ENCODE results near the gene BCKDK. TPM values are rescaled to one million over a fixed set of nuclear protein-coding genes. Genes with fewer than 3 reads are reported as not detected.

Gene BCKDK
- total and polyA plus RNA-seq, 4 donors: 16.7 to 37.2 (median 30.3) TPM

DNA sequence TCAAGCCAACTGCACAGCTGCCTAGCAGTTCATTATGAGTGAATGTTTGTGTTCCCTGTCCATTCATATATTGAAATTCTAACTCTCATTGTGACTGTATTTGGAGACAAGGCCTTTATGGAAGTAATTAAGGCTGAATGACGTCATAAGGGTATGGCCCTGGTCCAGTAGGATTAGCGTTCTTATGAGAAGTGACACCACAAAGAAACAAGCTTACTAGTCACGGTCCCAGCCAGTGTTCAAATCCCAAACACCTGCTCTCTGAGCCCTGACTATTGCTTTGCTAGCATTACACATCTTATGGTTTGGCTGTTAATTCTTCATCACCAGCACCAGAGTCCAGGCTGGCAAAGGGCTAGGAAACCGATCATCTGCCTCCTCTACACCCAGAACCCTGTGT is 36.3 kb upstream of the BCKDK start:
- no peak overlapping the region for H3K4me3 ChIP-seq (ENCODE audit: low read length in 2 of 2)
- no peak overlapping the region for H3K27ac ChIP-seq (ENCODE audit: low read depth in 1 of 2, low read length in 2 of 2)
- DNase-seq: no peak
- H3K4me1 ChIP-seq (ENCODE audit: control insufficient read depth in 1 of 2, insufficient read depth in 2 of 2, low read length in 2 of 2): peaks cover 0 to 3% of the 10 kb centered on the region in 2 donors
- H3K36me3 ChIP-seq (ENCODE audit: control insufficient read depth in 1 of 2, insufficient read depth in 2 of 2, low read length in 1 of 2): no peaks in the 10 kb centered on the region
- WGBS, 2 donors: 31 to 37% methylated on average over 4 of the region's 4 CpGs
- no peaks in the 10 kb centered on the region for H3K9me3 ChIP-seq (ENCODE audit: control insufficient read depth, low read length)
- intact Hi-C loops (cut with DNase I): loop anchor here (2.0 to 10.0 kb wide), 6 partner anchors 37 to 390 kb away; partner anchors contain the start of genes HSD3B7 (in 1 of the 2), SETD1A (in 1 of the 2) and STX4 (in 1 of the 2)
- ATAC-seq (ENCODE audit: low FRiP score): no peak
- no peaks in the 10 kb centered on the region for H3K27me3 ChIP-seq (ENCODE audit: control insufficient read depth in 1 of 2, insufficient read depth in 2 of 2, low read length in 1 of 2)

DNA sequence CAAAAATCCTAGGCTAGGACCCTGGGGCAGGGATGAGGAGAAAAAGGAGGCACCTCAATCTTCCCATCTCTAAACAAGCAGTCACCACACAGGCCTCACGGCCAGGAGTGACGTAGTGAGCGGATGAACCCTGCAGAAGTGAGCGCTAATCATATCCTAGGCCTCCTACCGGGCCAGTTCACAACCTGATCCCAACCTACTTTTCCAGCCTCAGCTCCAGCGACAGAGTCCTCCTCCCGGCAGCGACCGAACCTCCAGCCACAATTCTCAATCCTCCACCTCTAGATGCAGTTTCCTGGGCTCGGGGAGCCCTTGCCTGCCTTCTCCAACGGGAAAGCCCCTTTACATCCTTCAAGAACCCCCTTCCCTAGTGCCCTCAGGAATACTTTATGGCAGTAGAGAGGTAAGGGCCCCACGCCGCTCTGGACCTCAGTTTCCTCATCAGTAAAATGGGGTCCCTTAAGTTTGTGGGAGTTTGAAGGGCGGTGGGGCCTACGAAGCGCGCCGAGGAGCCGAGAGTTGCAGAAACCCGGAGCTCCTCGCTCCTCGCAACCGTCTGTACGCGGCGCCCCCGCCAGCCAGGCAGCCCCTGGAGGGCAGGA is 35.5 kb upstream of the BCKDK start:
- no peak for ATAC-seq (ENCODE audit: low FRiP score)
- 1% methylated on average over 27 of the region's 27 CpGs for WGBS, 2 donors
- Histone ChIP-seq H3K9me3 (ENCODE audit: control insufficient read depth, low read length) (no peaks in the 10 kb centered on the region), H3K36me3 (ENCODE audit: control insufficient read depth in 1 of 2, insufficient read depth in 2 of 2, low read length in 1 of 2) (no peaks in the 10 kb centered on the region), H3K4me1 (ENCODE audit: control insufficient read depth in 1 of 2, insufficient read depth in 2 of 2, low read length in 2 of 2) (peaks cover 0 to 3% of the 10 kb centered on the region in 2 donors), H3K27me3 (ENCODE audit: control insufficient read depth in 1 of 2, insufficient read depth in 2 of 2, low read length in 1 of 2) (no peaks in the 10 kb centered on the region), H3K27ac (ENCODE audit: low read depth in 1 of 2, low read length in 2 of 2) (peak overlapping the region in 1 of 2 donors; percentile 41), H3K4me3 (ENCODE audit: low read length in 2 of 2) (peak overlapping the region; percentile 84 to 97)
- intact Hi-C loops (cut with DNase I): loop anchor here (2.0 to 10.0 kb wide), 6 partner anchors 38 to 390 kb away; partner anchors contain the start of genes HSD3B7 (in 1 of the 2), SETD1A (in 1 of the 2) and STX4 (in 1 of the 2)
- no peak for DNase-seq

DNA sequence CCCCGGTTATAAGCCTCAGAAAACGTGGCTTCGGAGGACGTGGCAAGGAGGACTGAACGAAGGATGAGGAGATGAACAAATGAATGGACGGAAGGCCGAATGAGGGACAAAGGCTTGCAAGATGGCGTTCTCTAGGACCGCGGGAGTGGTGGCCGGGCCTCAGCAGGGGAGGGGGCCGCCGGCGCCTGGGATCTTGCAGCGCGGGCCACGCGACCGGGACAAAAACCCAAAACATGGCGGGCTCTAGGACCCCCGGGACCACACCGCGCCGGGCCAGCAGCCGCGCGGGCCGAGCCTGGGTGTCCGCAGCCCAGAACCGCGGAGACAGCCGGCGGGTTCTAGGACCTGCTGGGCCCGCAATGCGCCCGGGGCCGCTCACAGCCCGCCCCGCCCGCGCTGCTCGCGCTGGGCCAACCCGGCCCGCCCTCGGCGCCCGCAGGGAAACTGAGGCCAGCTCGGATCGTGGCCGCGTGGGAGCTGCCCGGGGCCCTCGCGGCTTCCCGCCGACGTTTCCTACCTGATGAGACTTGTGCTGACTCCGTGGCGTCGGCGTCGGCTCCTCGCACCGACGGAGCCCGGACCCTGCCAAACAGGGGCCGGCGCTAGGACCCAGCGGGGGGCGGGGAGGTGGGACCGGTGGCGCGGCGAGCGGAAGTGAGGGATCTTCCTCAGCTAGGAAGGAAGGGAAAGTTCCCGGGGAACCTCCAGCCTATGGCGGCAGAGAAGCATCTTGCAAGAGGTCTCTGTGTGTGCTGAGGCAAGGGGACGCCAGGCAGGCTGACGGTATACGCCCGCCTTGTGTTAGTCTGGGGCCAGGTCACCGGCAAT is 34.8 kb upstream of the BCKDK start:
- WGBS, 2 donors: 0% methylated on average over 75 to 83 of the region's 83 CpGs
- ATAC-seq (ENCODE audit: low FRiP score) (peak; percentile 94), DNase-seq (peak; percentile 96 to 97)

DNA sequence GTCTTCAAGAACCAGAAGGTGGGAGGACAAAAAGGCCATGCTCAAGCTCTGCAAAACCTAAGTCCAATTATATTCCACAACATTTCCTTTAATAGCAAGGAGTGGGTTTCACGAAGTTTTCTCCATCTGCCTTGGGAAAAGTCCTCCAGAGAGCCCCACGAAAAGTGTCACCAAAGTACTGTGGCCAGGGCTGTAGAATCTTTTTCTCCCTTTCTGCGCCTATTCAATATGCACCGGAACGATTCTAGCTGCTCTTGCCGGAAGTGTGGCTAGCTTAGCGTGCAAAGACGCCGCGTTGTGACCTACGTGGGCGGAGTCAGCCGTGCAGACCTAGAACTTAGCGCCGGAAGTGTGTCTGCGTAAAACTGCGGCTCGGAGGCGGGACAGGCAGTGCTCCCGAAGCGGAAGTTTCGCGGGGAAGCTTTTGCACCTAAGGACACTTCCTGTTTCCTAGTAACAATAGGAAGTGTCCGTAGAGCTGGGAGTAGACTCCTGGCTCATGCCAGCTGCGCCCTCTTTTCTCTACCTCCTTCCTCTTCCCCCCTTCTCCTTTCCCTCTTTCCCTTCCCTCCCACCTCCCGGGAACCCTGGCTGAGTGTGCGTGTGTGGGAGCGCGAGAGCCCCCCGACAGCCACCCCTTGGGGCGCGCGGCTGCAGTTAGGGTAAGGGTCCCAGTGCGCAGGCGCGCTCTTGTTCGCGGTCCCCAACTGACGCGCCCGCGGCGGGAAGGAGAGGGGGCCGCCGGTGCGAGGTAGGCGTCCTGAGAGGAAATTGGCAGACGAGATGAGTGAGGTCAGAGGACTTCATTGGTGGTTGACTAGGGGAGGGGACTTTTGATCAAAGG is 34.0 kb upstream of the BCKDK start, which contains the start of the genes ZNF646 and ZNF668:
ZNF646 (plus strand) TSS at position 453 of the 844 bp plus-strand sequence. CDS start 1,903 bp downstream, outside the sequence.
ZNF668 (minus strand) TSS at position 271 of the 844 bp plus-strand sequence. CDS start 9,781 bp downstream, outside the sequence.
- ATAC-seq (ENCODE audit: low FRiP score) (peak; percentile 96), DNase-seq (peak; percentile 99)
- 0 to 1% methylated on average over 48 of the region's 48 CpGs for WGBS, 2 donors
- Histone ChIP-seq H3K9me3 (ENCODE audit: control insufficient read depth, low read length) (no peaks in the 10 kb centered on the region), H3K36me3 (ENCODE audit: control insufficient read depth in 1 of 2, insufficient read depth in 2 of 2, low read length in 1 of 2) (no peaks in the 10 kb centered on the region), H3K4me1 (ENCODE audit: control insufficient read depth in 1 of 2, insufficient read depth in 2 of 2, low read length in 2 of 2) (peaks cover 0 to 3% of the 10 kb centered on the region in 2 donors), H3K27ac (ENCODE audit: low read depth in 1 of 2, low read length in 2 of 2) (peak within 1 kb of the TSS; percentile 20 to 97), H3K4me3 (ENCODE audit: low read length in 2 of 2) (peak within 1 kb of the TSS; percentile 84 to 97), H3K27me3 (ENCODE audit: control insufficient read depth in 1 of 2, insufficient read depth in 2 of 2, low read length in 1 of 2) (no peaks in the 10 kb centered on the region)
- intact Hi-C loops (cut with DNase I): loop anchor here (1.0 to 10.0 kb wide), 7 partner anchors 39 to 388 kb away; partner anchors contain the start of genes HSD3B7 (in 1 of the 2), KAT8 (in 1 of the 2), SETD1A (in 1 of the 2) and STX4 (in 1 of the 2)

More for the DNA sequence above, 34.8 kb upstream of the BCKDK start:
- Histone ChIP-seq H3K4me1 (ENCODE audit: control insufficient read depth in 1 of 2, insufficient read depth in 2 of 2, low read length in 2 of 2) (peaks cover 0 to 3% of the 10 kb centered on the region in 2 donors), H3K9me3 (ENCODE audit: control insufficient read depth, low read length) (no peaks in the 10 kb centered on the region), H3K27me3 (ENCODE audit: control insufficient read depth in 1 of 2, insufficient read depth in 2 of 2, low read length in 1 of 2) (no peaks in the 10 kb centered on the region), H3K36me3 (ENCODE audit: control insufficient read depth in 1 of 2, insufficient read depth in 2 of 2, low read length in 1 of 2) (no peaks in the 10 kb centered on the region), H3K27ac (ENCODE audit: low read depth in 1 of 2, low read length in 2 of 2) (peak overlapping the region in 1 of 2 donors; percentile 97), H3K4me3 (ENCODE audit: low read length in 2 of 2) (peak overlapping the region; percentile 84 to 97)
- intact Hi-C loops (cut with DNase I): loop anchor here (2.0 to 10.0 kb wide), 6 partner anchors 39 to 389 kb away; partner anchors contain the start of genes HSD3B7 (in 1 of the 2), SETD1A (in 1 of the 2) and STX4 (in 1 of the 2)

DNA sequence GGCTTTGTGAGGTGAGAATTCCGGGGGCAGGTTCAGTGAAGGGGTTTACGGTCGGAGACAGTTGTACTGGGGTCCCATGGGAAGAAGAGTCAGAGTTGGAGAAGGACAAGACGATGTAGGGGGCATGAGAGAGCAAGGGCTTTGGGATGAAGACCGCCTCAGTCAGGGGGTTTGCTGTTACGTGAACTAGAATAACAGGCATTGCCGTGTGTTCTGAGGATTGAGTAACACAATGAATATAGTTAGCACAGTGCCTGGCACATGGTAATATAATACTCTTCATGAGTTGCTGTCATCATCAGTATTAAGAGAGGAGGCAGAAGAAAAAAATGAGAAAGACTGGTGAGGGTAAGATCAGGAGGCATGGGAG is 33.4 kb upstream of the BCKDK start:
- H3K9me3 ChIP-seq (ENCODE audit: control insufficient read depth, low read length): no peaks in the 10 kb centered on the region
- intact Hi-C loops (cut with DNase I): loop anchor here (1.0 to 10.0 kb wide), 6 partner anchors 42 to 388 kb away; partner anchors contain the start of genes HSD3B7 (in 1 of the 2), KAT8 (in 1 of the 2), SETD1A (in 1 of the 2) and STX4 (in 1 of the 2)
- H3K27me3 ChIP-seq (ENCODE audit: control insufficient read depth in 1 of 2, insufficient read depth in 2 of 2, low read length in 1 of 2): no peaks in the 10 kb centered on the region
- 0% methylated on average over 7 of the region's 7 CpGs for WGBS, 2 donors
- peak overlapping the region; percentile 52 to 73 for H3K4me3 ChIP-seq (ENCODE audit: low read length in 2 of 2)
- no peak for ATAC-seq (ENCODE audit: low FRiP score)
- peaks cover 0 to 3% of the 10 kb centered on the region in 2 donors for H3K4me1 ChIP-seq (ENCODE audit: control insufficient read depth in 1 of 2, insufficient read depth in 2 of 2, low read length in 2 of 2)
- H3K27ac ChIP-seq (ENCODE audit: low read depth in 1 of 2, low read length in 2 of 2): peak overlapping the region in 1 of 2 donors; percentile 86
- DNase-seq: no peak
- no peaks in the 10 kb centered on the region for H3K36me3 ChIP-seq (ENCODE audit: control insufficient read depth in 1 of 2, insufficient read depth in 2 of 2, low read length in 1 of 2)

DNA sequence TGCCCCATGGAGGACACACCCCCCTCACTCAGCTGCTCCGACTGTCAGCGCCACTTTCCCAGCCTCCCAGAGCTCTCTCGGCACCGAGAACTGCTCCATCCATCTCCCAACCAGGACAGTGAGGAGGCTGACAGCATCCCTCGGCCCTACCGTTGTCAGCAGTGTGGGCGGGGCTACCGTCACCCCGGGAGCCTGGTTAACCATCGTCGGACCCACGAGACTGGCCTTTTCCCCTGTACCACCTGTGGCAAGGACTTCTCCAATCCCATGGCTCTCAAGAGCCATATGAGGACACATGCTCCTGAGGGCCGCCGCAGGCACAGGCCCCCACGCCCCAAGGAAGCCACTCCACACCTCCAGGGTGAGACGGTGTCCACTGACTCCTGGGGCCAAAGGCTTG is 31.9 kb upstream of the BCKDK start:
- peaks cover 0 to 3% of the 10 kb centered on the region in 2 donors for H3K36me3 ChIP-seq (ENCODE audit: control insufficient read depth in 1 of 2, insufficient read depth in 2 of 2, low read length in 1 of 2)
- 68 to 74% methylated on average over 15 to 16 of the region's 16 CpGs for WGBS, 2 donors

DNA sequence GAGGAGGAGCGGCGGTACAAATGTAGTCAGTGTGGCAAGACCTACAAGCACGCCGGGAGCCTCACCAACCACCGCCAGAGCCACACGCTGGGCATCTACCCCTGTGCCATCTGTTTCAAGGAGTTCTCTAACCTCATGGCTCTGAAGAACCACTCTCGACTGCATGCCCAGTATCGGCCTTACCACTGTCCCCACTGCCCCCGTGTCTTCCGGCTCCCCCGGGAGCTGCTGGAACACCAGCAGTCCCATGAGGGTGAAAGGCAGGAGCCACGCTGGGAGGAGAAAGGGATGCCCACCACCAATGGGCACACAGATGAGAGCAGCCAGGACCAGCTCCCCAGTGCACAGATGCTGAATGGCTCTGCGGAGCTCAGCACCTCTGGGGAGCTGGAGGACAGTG is 31.2 kb upstream of the BCKDK start:
- peaks cover 0 to 3% of the 10 kb centered on the region in 2 donors for H3K36me3 ChIP-seq (ENCODE audit: control insufficient read depth in 1 of 2, insufficient read depth in 2 of 2, low read length in 1 of 2)
- 95 to 96% methylated on average over 13 of the region's 13 CpGs for WGBS, 2 donors
- H3K27me3 ChIP-seq (ENCODE audit: control insufficient read depth in 1 of 2, insufficient read depth in 2 of 2, low read length in 1 of 2): no peaks in the 10 kb centered on the region
- no peaks in the 10 kb centered on the region for H3K9me3 ChIP-seq (ENCODE audit: control insufficient read depth, low read length)
- intact Hi-C loops (cut with DNase I): loop anchor here in 1 of 2 donors (10.0 kb wide), 2 partner anchors 92 to 122 kb away; partner anchors contain the start of genes HSD3B7 and SETD1A
- H3K4me3 ChIP-seq (ENCODE audit: low read length in 2 of 2): no peak overlapping the region
- ATAC-seq (ENCODE audit: low FRiP score) (no peak), DNase-seq (no peak)
- H3K27ac ChIP-seq (ENCODE audit: low read depth in 1 of 2, low read length in 2 of 2): no peak overlapping the region
- H3K4me1 ChIP-seq (ENCODE audit: control insufficient read depth in 1 of 2, insufficient read depth in 2 of 2, low read length in 2 of 2): peaks cover 0 to 3% of the 10 kb centered on the region in 2 donors

More for the DNA sequence above, 31.9 kb upstream of the BCKDK start:
- intact Hi-C loops (cut with DNase I): loop anchor here in 1 of 2 donors (10.0 kb wide), 2 partner anchors 92 to 122 kb away; partner anchors contain the start of genes HSD3B7 and SETD1A
- Histone ChIP-seq H3K27ac (ENCODE audit: low read depth in 1 of 2, low read length in 2 of 2) (no peak overlapping the region), H3K9me3 (ENCODE audit: control insufficient read depth, low read length) (no peaks in the 10 kb centered on the region), H3K4me1 (ENCODE audit: control insufficient read depth in 1 of 2, insufficient read depth in 2 of 2, low read length in 2 of 2) (peaks cover 0 to 3% of the 10 kb centered on the region in 2 donors), H3K4me3 (ENCODE audit: low read length in 2 of 2) (no peak overlapping the region), H3K27me3 (ENCODE audit: control insufficient read depth in 1 of 2, insufficient read depth in 2 of 2, low read length in 1 of 2) (no peaks in the 10 kb centered on the region)
- ATAC-seq (ENCODE audit: low FRiP score) (no peak), DNase-seq (no peak)

Data from aorta (tissue), 5 donors.